Stimulated activated CD4-positive, alpha-beta T cell treated with anti-CD3 and anti-CD28 coated beads, Interleukin-15, amount 100 ng/mL, for 1 hour (primary cell): ENCODE measurements around the gene C2orf49.

Source experiments
- DNase-seq, 2 donors: peaks; one replicate each; pipeline ENCODE4 v3.0.0-alpha.2; 2020; ENCODE audit warnings: low read depth in 1 of 2, low spot score in 1 of 2

C2orf49 gene

DNA sequence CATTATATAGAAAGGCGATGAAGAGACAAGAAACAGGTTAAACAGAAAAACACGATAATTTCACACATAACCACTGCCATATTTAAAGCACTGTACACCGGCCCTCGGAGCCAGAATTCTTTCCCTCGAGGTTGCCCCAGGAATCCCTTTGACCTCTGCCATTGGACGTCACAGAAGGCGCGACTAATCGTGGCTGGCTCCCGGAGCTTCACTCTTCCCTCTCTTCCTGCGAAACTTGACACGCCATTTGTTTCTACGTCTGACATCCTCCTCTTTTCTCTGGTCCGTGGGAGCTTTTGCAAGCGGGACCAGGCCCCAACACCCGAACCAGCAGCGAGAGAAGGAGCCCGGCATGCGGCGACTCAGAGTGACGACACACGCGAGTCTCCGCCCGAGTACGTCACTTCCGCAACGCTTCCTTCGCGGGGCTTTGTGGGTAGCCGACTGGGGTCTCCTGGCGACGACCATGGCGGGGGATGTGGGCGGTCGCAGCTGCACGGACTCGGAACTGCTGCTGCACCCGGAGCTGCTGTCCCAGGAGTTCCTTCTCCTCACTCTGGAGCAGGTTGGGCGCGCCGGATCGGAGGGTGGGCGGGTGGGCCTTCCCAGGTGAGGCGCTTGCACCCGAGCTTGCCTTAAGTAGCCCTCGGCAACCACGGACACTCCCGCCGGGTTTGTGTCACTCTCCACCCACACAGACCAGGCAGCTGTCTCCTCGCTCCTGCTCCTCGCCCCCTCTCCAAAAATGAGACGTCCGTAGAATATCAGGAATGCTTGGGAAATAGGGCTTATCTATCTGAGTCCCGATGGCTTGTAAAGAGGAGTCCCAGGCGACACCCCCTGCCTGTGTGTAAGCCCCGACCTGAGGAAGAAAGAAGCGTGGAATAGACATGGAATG lies at the start of gene C2orf49:
TSS of gene C2orf49 (plus strand) at position 419 of the 898 bp plus-strand sequence. CDS start at position 467, 48 bp downstream.
- DNase-seq = peak; percentile 68 to 81

DNA sequence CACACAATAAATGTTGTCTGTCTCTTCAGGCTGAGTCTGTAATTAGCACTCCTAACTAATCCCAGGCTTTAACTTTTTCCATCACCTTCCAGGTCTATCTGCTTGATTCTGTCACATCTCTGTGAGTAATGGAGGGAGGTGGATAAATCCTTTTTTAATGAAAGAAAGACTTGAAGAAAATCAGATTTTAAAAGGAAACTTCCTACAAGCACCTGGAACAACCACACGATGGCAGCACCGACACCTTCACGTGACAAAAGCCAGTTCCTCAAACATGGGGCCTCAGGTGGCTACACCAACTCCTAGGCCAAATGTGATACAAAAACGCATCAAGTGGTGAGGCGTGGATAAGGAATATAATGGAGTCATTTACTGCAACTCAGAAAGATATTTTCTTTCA lies 49.6 kb upstream of the C2orf49 start:
- no peak for DNase-seq

DNA sequence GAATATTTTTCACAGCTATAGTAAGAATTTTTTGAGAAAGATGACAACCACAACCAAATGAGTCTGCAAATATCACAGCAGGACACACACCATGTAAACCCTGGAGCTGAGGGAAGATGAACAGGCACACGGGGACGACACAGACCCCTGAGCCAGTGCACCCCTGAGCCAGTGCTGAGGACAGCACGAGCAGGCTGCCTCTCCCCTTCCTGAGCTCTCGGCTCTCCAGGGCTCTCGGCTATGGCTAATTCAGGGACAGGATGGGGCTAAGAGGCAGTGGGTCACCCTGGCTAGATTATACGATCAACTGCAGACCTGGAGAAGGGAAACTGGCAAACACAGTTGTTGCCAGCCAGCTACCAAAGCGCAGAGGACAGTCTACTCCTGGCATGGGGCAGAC lies 49.2 kb upstream of the C2orf49 start:
- DNase-seq = no peak

DNA sequence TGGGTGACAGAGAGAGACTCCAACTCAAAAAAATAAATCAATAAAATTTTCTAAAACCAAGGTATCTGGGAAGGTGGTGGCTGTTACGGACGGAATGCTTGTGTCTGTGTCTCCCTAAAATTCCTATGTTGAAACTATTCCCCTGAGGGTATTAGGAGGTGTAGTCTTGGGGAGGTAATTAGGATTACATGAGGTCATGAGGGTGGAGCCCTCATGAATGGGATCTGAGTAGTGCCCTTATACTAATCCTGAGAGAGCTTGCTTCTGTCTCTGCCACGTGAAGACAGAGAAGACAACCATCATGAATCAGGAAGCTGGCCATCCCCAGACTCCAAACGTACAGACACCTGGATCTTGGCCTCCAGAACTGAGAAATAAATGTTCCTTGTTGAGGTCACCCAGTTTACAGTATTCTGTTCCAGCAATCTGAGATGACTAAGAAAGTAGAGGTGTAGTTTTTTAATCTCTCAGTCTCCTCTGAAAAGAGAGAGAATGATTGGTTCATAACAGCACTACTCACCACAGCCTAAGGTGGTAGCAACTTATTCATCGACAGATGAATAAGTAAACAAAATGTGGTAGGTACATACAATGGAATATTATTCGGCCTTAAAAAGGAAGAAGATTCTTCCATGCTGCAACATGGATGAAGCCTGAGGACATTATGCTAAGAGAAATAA lies 46.2 kb upstream of the C2orf49 start:
- DNase-seq = no peak

DNA sequence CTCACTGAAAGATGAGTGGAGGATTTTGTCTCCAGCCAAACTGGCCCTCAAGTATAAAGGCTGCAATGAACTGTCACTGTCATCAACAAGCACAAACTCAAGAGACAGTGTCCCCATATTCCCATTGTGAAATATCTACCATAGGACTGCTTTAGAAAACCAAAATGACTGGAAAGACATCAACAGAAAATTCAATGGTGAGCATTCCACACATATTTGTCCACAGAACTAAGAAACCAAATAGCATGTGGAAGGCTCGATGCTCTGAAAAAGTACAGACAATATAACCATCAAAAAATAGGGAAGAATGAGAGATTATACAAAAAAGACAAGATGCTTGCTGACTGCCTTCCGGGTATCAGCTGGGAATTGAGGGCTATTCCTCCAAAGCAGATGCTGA lies 45.4 kb upstream of the C2orf49 start:
- no peak for DNase-seq

DNA sequence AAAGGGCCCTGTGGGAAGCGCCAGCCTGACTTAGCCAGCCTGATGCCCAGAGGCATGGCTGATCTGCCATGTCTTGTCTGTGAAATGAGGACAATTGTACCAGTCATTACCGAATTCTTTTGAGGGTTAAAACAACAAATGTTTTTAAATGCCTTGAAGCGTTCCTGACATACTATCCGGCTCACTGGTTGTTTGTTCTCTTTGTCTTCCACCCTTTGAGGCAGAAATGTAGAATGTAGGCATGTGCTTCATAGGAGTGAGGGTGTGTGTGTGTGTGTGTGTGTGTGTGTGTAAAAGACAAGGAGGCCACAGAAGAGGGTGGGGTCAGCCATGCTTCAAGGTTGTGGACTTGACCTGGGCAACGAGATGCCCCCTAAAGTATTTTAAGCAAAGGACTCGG lies 43.3 kb upstream of the C2orf49 start:
- DNase-seq = no peak

DNA sequence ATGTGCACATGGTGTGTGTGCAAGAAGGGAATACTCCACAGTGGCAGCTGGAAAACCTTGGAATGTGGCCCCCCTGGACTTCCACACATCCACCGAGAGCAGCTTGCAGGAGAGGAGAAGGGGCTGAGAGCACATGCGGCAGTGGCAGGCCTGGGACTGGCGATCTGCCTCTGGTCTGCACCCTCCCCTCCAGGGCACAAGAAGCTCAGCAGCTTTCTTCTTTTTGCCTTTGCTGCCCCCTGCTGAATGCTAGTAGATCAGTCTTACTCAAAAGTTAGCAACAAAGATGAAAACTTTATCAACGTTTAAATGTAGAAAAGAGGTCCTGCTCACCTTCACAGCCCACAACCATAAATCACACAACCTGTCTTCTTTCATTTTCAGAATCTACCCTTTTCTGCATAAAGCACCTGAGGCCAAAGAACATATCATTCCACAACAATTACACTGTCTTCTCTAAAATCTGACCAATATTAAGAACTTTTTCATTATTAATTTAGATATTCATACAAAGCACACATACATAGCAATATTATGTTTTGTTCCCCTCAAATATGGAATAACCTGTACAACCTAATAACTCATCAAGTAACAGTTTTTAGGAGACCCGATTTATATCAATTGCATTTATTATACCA lies 42.4 kb upstream of the C2orf49 start:
- no peak for DNase-seq

DNA sequence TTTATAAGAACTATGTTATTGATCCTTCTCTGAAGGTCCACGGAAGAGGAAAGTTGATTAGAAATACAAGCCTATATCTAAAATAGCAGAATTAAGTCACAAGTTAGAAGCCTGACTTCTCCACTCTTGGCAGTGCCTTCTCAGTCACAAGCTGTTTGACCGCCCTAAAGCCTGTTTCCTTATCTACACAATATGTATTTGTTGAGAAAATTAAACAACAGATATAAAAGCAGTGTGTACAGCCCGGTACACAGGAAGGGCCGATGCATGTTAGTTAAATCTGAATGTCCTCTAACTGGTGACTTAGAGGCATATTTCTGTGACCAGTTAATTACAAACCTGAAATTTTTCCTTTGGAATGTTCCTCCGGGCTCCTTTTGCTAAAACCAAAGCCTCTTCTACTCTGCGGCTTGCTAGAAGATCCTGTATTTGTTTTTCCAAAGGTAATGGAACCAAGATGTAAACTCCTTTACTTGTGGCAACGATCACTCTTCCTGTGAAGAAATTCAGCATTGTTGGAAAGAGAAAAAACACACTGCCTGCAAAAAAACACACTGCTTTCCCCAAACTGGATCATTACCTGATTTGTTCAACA lies 41.2 kb upstream of the C2orf49 start:
- no peak for DNase-seq

DNA sequence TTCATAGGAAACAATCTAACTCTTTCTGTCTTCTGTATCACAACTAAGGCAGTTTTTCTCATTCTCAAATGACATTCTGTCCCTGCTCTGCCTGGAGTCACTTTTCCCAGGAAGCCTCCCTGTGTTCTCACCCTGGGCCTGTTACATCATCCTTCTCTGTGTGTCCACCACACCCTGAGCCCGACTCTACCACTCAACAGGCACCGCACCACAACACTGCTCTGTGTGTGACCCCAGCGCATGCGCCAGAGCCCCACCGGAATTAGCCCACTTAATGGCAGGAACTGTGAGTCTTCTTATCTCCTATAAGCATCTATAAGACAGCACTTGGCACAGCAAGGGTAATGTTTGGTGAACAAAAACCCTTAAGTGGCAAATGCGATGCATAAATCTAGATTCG lies 40.1 kb upstream of the C2orf49 start:
- DNase-seq = no peak

DNA sequence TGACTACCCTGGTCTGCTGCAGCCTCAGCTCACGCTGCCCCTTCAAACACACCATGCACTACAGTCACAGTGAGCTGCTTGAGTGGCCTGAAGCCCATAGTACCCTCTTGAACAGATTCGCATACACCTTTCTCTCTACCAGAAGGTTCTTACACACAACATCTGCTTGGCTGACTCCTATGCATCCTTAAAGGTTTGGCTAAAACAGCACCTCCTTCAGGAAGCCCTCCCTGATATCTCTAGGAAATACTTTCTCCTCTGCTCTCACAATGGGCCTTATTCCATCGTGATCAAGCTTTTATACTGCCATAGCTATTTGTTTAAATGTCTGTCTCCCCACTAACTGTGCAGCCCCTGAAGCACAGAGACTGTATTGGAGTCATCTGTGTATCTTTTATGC lies 39.3 kb upstream of the C2orf49 start:
- DNase-seq = no peak

DNA sequence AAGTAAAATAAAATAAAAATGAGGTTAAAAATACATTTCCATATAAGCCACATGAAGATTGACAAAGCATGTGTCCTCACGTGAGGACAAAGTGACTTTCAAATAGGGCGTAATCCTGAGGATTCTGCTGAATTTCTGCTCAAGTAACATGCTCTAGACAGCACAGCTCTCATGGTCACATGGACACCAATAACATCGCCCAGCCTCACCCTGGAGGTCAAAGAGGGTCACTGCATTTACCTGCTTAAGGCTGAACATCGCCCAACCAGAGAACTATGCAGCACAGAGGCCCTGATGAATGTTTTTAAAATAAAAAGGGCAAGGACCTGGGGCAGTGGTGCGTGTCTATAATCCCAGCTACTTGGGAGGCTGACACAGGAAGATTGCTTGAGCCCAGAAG lies 38.0 kb upstream of the C2orf49 start:
- no peak for DNase-seq

DNA sequence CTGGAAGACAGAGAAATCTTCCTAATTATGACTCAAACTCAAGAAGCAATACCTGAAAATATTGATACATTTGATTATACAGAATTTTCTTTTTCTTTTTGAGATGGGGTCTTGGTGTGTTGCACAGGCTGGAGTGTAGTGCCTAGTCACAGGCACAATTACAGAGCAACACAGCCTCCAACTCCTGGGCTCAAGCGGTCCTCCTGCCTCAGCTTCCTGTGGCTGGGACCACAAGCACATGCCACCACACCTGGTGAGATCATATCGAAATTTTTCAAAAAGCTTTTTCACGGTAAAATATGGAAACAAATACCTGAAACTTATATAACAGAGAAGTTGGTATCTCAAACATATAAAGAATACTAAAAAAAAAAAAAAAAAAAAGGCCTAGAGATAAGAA lies 35.7 kb upstream of the C2orf49 start:
- DNase-seq = no peak

DNA sequence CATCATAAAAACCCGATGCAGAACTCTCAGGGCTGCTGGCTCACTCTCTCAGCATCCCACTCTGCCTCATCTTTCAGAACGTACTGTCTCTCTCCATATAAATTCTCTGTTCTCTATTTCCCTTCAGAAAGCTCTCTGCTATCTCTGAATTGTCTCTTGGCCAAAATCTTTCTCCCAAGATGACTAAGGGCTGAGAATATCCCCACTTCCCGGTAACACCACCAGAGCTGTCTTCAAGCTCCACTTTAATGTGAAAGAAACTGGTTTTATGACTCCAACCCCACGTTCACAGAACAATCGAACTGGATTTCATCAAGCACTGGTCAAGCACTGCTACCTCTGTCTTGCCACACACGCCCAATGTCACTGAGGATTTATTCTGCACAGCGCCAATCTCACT lies 30.2 kb upstream of the C2orf49 start:
- no peak for DNase-seq

DNA sequence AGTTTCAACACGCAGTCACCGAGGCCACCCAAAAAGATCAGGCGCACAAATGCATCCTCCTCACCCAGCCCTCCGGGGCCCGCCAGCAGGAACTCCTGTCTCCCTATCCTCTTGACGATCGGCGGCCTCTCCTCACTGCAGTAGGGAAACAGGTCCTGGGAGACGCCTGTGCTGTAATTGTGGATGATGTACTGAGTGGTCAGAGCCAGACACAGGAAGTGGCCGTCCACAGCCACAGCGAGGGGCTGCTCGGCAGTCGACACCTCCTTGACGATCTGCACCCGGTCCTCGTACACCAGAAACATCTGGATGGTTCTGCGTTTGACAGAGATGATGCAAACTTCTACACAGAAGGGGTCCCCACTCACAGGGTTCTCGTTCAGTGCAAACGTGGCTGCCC lies 29.8 kb upstream of the C2orf49 start:
- no peak for DNase-seq

DNA sequence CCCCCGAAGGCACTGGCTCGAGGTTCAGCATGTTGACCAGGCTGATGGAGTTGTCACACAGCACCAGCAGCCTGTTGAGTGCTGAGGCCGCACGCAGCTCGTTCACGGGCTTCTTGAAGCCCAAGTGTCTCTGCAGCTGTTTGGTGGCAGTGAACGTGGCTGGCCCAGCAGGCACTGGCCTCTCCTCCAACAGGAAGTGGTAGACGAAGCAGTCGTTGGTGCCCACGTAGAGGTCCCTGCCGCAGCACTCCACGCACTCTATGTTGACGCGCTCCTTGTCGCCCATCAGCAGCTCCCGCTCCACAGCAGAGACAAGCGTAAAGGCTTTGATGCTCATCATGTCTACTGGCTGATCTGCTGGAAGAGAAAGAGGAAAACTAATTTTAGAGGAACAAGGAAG lies 29.4 kb upstream of the C2orf49 start:
- no peak for DNase-seq

DNA sequence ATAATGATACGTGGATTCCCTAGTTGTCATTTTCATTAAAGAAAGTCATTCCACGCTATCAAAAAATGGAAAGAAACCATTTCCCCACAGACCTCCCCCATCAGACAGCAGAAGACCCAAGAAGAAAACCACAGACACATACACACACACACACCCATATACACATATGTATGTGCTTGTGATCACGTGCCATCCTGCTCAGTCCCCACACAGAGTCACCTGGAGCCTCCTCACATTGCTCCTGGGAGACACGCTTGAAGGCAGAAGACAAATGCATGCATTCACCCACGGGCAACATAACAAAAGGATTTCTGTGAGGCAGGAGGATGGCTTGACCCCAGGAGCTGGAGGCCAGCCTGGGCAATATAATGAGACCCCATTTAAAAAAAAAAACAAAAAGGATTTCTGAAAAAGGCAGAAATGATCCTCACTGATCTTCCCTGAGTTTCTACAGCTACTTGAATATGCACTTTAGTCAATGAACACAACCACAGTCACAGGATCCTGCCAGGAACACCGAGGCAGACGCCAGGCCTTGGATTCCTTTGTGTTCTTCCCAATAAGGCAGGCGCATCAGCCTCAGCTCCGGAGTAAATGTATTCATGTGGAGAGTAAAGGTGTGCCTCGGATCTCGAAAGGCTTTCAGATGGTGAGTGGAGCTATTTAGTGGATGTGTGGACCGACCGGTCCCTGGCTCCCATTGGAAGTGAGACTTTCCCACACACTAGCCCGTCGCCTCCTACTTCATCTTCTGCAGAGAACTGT lies 28.8 kb upstream of the C2orf49 start:
- no peak for DNase-seq

DNA sequence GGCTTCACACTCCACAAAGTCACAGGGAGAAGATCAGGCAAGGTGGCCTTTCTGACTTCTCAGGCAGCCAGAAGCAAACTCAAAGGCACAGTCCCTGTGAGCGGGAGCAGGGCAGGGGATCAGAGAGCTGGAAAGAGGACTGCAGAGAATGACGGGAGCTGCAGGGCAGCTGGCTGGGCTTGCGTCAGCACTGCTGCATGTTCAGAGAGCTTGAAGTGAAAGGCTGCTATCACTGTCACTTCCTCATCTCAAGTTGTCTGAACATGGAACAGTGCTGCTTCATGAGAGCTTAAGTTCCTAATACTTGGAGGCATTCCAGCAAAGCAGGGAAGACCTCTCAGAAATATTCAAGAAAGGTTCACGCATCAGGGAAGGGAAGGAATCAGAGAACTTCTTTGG lies 28.2 kb upstream of the C2orf49 start:
- DNase-seq = no peak

DNA sequence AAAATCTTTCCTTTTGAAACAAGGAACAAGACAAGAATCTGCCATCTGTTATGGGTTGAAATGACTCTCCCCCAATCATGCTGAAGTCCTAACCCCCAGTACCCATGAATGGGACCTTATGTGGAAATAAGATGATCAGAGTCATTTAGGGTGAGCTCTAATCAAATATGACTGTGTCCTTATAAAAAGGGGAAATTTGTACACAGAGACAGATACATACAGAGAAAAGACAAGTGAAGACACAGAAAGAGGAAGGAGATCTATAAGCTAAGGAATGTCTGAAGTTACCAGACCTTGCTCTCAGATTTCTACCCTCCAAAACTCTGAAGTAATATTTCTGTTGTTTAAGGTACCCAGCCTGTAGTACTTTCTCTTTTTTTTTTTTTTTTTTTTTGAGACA lies 23.5 kb upstream of the C2orf49 start:
- DNase-seq = no peak

DNA sequence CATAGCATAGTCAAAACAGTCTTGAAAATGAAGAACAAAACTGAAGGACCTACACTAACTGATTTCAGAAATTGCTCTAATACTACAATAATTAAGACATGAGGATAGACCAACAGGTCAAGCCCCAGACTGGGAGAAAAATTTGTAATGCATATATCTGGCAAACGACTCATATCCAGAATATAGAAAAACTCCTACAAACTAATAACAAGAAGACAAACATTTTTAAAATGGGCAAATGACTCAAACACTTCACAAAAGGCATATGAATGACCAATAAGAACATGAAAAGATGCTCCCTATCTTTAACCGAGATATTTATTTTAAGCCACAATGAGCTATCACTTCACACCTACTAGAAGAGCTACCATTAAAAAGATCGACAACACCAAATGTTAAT lies 22.0 kb upstream of the C2orf49 start:
- DNase-seq = no peak

DNA sequence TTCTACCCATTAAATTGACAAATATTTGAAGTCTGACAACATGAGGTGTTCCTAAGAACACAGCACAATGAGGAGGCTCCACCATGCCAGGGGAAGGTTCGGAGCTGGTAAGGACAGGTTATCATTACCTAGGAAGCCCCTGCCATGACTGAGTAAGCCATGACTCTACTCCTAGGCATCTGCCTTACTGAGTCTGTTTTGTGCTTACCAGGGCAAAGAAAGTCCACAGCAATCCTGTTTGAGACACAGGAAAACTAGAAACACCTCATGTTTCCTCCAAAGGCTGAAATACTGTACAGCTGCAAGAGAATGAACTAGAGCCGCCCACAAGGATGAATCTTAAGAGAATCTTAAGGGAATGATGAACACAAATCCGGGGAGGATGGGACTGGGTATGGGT lies 19.4 kb upstream of the C2orf49 start:
- DNase-seq = no peak

DNA sequence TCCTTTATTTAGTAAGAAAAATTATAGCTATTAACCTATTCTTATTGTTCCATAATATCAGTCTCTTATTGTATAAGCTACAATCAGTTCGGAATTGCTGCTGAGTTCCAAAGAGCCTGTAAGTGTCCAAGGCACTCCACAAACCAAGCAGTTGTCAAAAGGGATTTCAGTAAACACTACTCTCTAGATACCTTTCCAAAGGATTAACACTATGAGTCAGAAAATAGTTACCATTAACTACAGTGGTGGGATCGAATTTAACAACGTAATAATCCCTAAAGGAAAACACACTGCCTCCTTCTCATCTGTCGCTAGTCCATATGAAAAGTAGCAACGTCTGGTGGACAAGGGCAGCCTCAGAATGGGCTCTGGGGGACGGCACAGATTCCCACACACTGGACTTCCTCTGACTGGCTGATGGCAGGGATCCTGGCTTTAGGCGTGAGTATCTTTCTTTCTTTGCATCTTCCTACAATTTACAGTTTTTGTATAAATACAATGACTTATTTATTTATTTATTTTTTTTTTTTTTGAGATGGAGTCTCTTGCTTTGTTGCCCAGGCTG lies 16.6 kb upstream of the C2orf49 start:
- no peak for DNase-seq
